H1 (cell line): ENCODE data around the gene ITIH4. TPM values are rescaled to one million over a fixed set of nuclear protein-coding genes. Genes with fewer than 3 reads are reported as not detected.

ENCODE experiments used
- CTCF ChIA-PET: fragments of 300-600 bp; sonication (Branson Sonifier 250); formaldehyde crosslinking; loops from one replicate; lab custom pipeline; 2021; ENCODE audit not compliant: partially characterized antibody; lab: Charles Lee
- POLR2A ChIA-PET: fragments of 300-600 bp; sonication (Branson Sonifier 250); formaldehyde crosslinking; loops from one replicate; lab custom pipeline; 2021; ENCODE audit warnings: inconsistent platforms; ENCODE audit not compliant: partially characterized antibody; lab: Charles Lee
- DNase-seq, 2 experiments: peaks; one replicate each; pipeline versions ENCODE4 v3.0.0 to v3.0.0-alpha.2; 2010 to 2022; ENCODE audit warnings: low spot score in 2 of 2, low read depth in 1 of 2, mixed read lengths in 1 of 2
- FAIRE-seq: peaks from 2 replicates; lab custom pipeline; 2011; peaks lifted over from hg19 to GRCh38; lab: Jason Lieb, UNC
- H2AFZ ChIP-seq: 2 replicates; pipeline ENCODE4 v1.8.1; 2012; ENCODE audit warnings: low read length, inconsistent platforms
- H2AK5ac ChIP-seq: 2 replicates; pipeline ENCODE4 v1.6.1; 2013; ENCODE audit warnings: low read depth, low read length
- H2BK120ac ChIP-seq: replicated peaks from 2 replicates; pipeline ENCODE3; 2013; ENCODE audit warnings: low read depth, low read length, inconsistent platforms
- H2BK12ac ChIP-seq: 2 replicates; pipeline ENCODE4 v1.6.1; 2013; ENCODE audit warnings: low read depth, low read length
- H2BK15ac ChIP-seq: 2 replicates; pipeline ENCODE4 v1.6.1; 2013; ENCODE audit warnings: low read length
- H2BK20ac ChIP-seq: 2 replicates; pipeline ENCODE4 v1.6.1; 2013; ENCODE audit warnings: low read length
- H2BK5ac ChIP-seq: 2 replicates; pipeline ENCODE4 v1.6.1; 2013; ENCODE audit warnings: low read depth, low read length
- H3K14ac ChIP-seq: 2 replicates; pipeline ENCODE4 v1.6.1; 2013; ENCODE audit warnings: inconsistent platforms; ENCODE audit not compliant: insufficient read length
- H3K18ac ChIP-seq: 2 replicates; pipeline ENCODE4 v1.6.1; 2013; ENCODE audit warnings: low read length; ENCODE audit errors: extremely low read depth
- H3K23ac ChIP-seq: 2 replicates; pipeline ENCODE4 v1.6.1; 2013; ENCODE audit warnings: inconsistent platforms; ENCODE audit not compliant: insufficient read length
- H3K23me2 ChIP-seq: 2 replicates; pipeline ENCODE4 v1.6.1; 2013; ENCODE audit warnings: low read depth, low read length
- H3K27ac ChIP-seq: 2 replicates; pipeline ENCODE4 v1.6.1; 2011; ENCODE audit warnings: low read depth, low read length, inconsistent platforms
- H3K27me3 ChIP-seq, 4 experiments: replicated peaks in 1 of 4; 1 replicate in 1 of 4; 2 replicates in 3 of 4; pipeline versions ENCODE4 v1.6.1 to v1.8.1; 2011 to 2013; ENCODE audit warnings: low read length in 3 of 4, mild to moderate bottlenecking in 3 of 4, inconsistent platforms in 2 of 4, mixed read lengths in 2 of 4, moderate library complexity in 1 of 4; ENCODE audit not compliant: control insufficient read depth in 3 of 4, insufficient read depth in 3 of 4; ENCODE audit errors: extremely low read depth in 1 of 4
- H3K36me3 ChIP-seq, 4 experiments: 2 replicates each; pipeline versions ENCODE4 v1.6.1 to v1.8.1; 2011 to 2013; ENCODE audit warnings: mild to moderate bottlenecking in 4 of 4, low read length in 3 of 4, moderate library complexity in 2 of 4, control low read depth in 1 of 4, inconsistent platforms in 1 of 4; ENCODE audit not compliant: insufficient read depth in 4 of 4, control insufficient read depth in 2 of 4
- H3K4ac ChIP-seq: replicated peaks from 2 replicates; pipeline ENCODE3; 2013; ENCODE audit warnings: low read length, low read depth, mixed read lengths, inconsistent platforms; ENCODE audit not compliant: insufficient read length
- H3K4me1 ChIP-seq, 4 experiments: replicated peaks in 1 of 4; 1 replicate in 1 of 4; 2 replicates in 3 of 4; pipeline versions ENCODE4 v1.6.1 to v1.8.1; 2011 to 2013; ENCODE audit warnings: low read length in 3 of 4, inconsistent platforms in 2 of 4, mixed read lengths in 1 of 4; ENCODE audit not compliant: insufficient read depth in 4 of 4, control insufficient read depth in 3 of 4
- H3K4me2 ChIP-seq, 2 experiments: 2 replicates each; pipeline versions ENCODE4 v1.6.1 to v1.8.1; 2011 to 2013; ENCODE audit warnings: low read depth in 2 of 2, low read length in 2 of 2, control low read depth in 1 of 2, inconsistent platforms in 1 of 2, mild to moderate bottlenecking in 1 of 2; ENCODE audit not compliant: insufficient read depth in 1 of 2
- H3K4me3 ChIP-seq, 4 experiments: fragments of 200-600, 300-600 bp in 1 of 4; sonication (generic), shearing (Covaris generic), sonication (Bioruptor Twin) in 1 of 4; 2 replicates each; pipeline versions ENCODE4 v1.5.1 to v1.8.1; 2011 to 2016; ENCODE audit warnings: low read length in 4 of 4, low read depth in 3 of 4, control low read depth in 2 of 4, inconsistent platforms in 2 of 4, mild to moderate bottlenecking in 2 of 4, mixed read lengths in 1 of 4, moderate library complexity in 1 of 4; ENCODE audit not compliant: insufficient read depth in 2 of 4; ENCODE audit errors: extremely low read depth in 1 of 4
- H3K56ac ChIP-seq: replicated peaks from 2 replicates; pipeline ENCODE3; 2013; ENCODE audit warnings: low read depth, mild to moderate bottlenecking, mixed read lengths, low read length, inconsistent platforms; ENCODE audit not compliant: insufficient read length
- H3K79me1 ChIP-seq: 2 replicates; pipeline ENCODE4 v1.6.1; 2013; ENCODE audit warnings: low read depth, low read length, control low read depth
- H3K79me2 ChIP-seq, 2 experiments: 2 replicates each; pipeline versions ENCODE4 v1.6.1 to v1.8.1; 2012 to 2013; ENCODE audit warnings: low read length in 2 of 2, mild to moderate bottlenecking in 2 of 2, inconsistent platforms in 1 of 2; ENCODE audit not compliant: insufficient read depth in 2 of 2, control insufficient read depth in 1 of 2
- H3K9ac ChIP-seq, 4 experiments: replicated peaks in 1 of 4; 1 replicate in 1 of 4; 2 replicates in 3 of 4; pipeline versions ENCODE4 v1.6.1 to v1.8.1; 2011 to 2013; ENCODE audit warnings: low read depth in 3 of 4, low read length in 3 of 4, control low read depth in 2 of 4, mild to moderate bottlenecking in 2 of 4, moderate library complexity in 2 of 4, inconsistent platforms in 1 of 4; ENCODE audit errors: extremely low read depth in 1 of 4
- H3K9me3 ChIP-seq, 2 experiments: 2 replicates each; pipeline versions ENCODE4 v1.6.1 to v1.8.1; 2012 to 2013; ENCODE audit warnings: mild to moderate bottlenecking in 2 of 2, moderate library complexity in 2 of 2, control low read depth in 1 of 2, inconsistent platforms in 1 of 2, low read depth in 1 of 2, low read length in 1 of 2, mixed read lengths in 1 of 2; ENCODE audit not compliant: insufficient read depth in 2 of 2
- H4K20me1 ChIP-seq, 2 experiments: replicated peaks in 1 of 2; 2 replicates each; pipeline versions ENCODE3 to v1.8.1; 2011 to 2013; ENCODE audit warnings: inconsistent platforms in 2 of 2, low read length in 2 of 2, mild to moderate bottlenecking in 1 of 2; ENCODE audit not compliant: insufficient read depth in 2 of 2, control insufficient read depth in 1 of 2
- H4K5ac ChIP-seq: 2 replicates; pipeline ENCODE4 v1.6.1; 2013; ENCODE audit warnings: low read length, low read depth, mixed read lengths, inconsistent platforms; ENCODE audit not compliant: insufficient read length
- H4K8ac ChIP-seq: 2 replicates; pipeline ENCODE4 v1.8.0; 2013; ENCODE audit warnings: mild to moderate bottlenecking, moderate library complexity, low read length, inconsistent platforms; ENCODE audit not compliant: insufficient read depth; ENCODE audit errors: extremely low read depth
- H4K91ac ChIP-seq: replicated peaks from 2 replicates; pipeline ENCODE3; 2013; ENCODE audit warnings: low read length, mixed read lengths, inconsistent platforms; ENCODE audit not compliant: insufficient read length
- ASH2L ChIP-seq: fragments of 200-600, 300-600 bp; sonication (generic); IDR thresholded peaks from one replicate; pipeline ENCODE4 v1.7.1; 2017; ENCODE audit warnings: low read length
- BRCA1 ChIP-seq: IDR thresholded peaks from 2 replicates; pipeline ENCODE4 v1.6.1; 2012; ENCODE audit warnings: low read depth, low read length, improper control_type of control experiment
- GABPA ChIP-seq: IDR thresholded peaks from 2 replicates; pipeline ENCODE4 v1.6.1; 2011; ENCODE audit warnings: mild to moderate bottlenecking, low read length, moderate library complexity, borderline replicate concordance; ENCODE audit not compliant: insufficient read depth
- HDAC2 ChIP-seq, 2 experiments: fragments of 300-600 bp in 1 of 2; sonication (generic) in 1 of 2; IDR thresholded peaks; 2 replicates each; pipeline ENCODE4 v1.6.1; 2011 to 2012; ENCODE audit warnings: low read depth in 2 of 2, low read length in 2 of 2, mild to moderate bottlenecking in 2 of 2, moderate library complexity in 2 of 2, borderline replicate concordance in 1 of 2, inconsistent platforms in 1 of 2
- KDM1A ChIP-seq: fragments of 200-600, 300-600 bp; sonication (generic); IDR thresholded peaks from 2 replicates; pipeline ENCODE4 v1.7.1; 2016; ENCODE audit warnings: mild to moderate bottlenecking, low read length, borderline replicate concordance
- PHF8 ChIP-seq: fragments of 200-600 bp; sonication (generic); conservative IDR thresholded peaks from 2 replicates; pipeline ENCODE4 v1.7.1; 2012; ENCODE audit warnings: low read depth, mild to moderate bottlenecking, inconsistent platforms, low read length, moderate library complexity
- SIN3A ChIP-seq, 2 experiments: IDR thresholded peaks in 1 of 2; conservative IDR thresholded peaks in 1 of 2; 2 replicates each; pipeline ENCODE4 v1.6.1; 2011 to 2012; ENCODE audit warnings: low read length in 2 of 2, improper control_type of control experiment in 1 of 2, low read depth in 1 of 2, mild to moderate bottlenecking in 1 of 2
- SIX5 ChIP-seq: IDR thresholded peaks from 2 replicates; pipeline ENCODE4 v1.6.1; 2011; ENCODE audit warnings: mild to moderate bottlenecking, low read depth, low read length
- SP2 ChIP-seq: IDR thresholded peaks from 2 replicates; pipeline ENCODE4 v1.6.1; 2012; ENCODE audit warnings: mild to moderate bottlenecking, low read length, inconsistent platforms
- SP4 ChIP-seq: IDR thresholded peaks from 2 replicates; pipeline ENCODE4 v1.6.1; 2012; ENCODE audit warnings: low read length, inconsistent platforms
- WGBS, 2 experiments: shearing (Covaris generic) in 1 of 2; methylation state at CpG; one replicate each; pipeline versions ENCODE4 v1.1.6 to v1.1.7; 2013 to 2015; ENCODE audit warnings: low lambda C conversion rate in 2 of 2, mixed read lengths in 2 of 2, inconsistent platforms in 1 of 2, low coverage in 1 of 2, missing lambda C conversion rate in 1 of 2; ENCODE audit not compliant: insufficient replicate concordance in 2 of 2, insufficient coverage in 1 of 2, insufficient read length in 1 of 2; ENCODE audit errors: extremely low coverage in 1 of 2, missing lambda C conversion rate in 1 of 2; 5-methylcytosine and 5-hydroxymethylcytosine counted together
- polyA plus RNA-seq, 7 experiments: library from polyadenylated mRNA; depleted of rRNA in 3 of 7; stranded (reverse) in 5 of 7; unstranded in 2 of 7; fragments of >200 nt in 5 of 7; fragments of 200-250 nt in 2 of 7; gene quantifications; 1 replicate in 5 of 7; 2 replicates in 1 of 7; 4 replicates in 1 of 7; pipeline versions ENCODE4 v1.2.1 to v1.2.3, GENCODE V29; 2011 to 2013; ENCODE audit warnings: missing spikeins in 2 of 7, mixed read lengths in 2 of 7
- total RNA-seq: library from RNA; stranded (reverse); fragmentation: NEBNext Ultra II Directional; extraction: Animal tissue kit (Norgen Biotek cat#: 25700); gene quantifications from 2 replicates; pipeline ENCODE4 v1.2.1, GENCODE V29; 2021
- TF ChIP-seq, protein P1 (sequence below): IDR thresholded peaks from 2 replicates; pipeline ENCODE4 v1.6.1; 2011; ENCODE audit warnings: low read length, improper control_type of control experiment

Gene ITIH4
- total and polyA plus RNA-seq, 2 of the 8 experiments (the other 6 are each of a cell fraction or from before 2014, with no cell fraction given): 3.4 to 3.7 TPM

DNA sequence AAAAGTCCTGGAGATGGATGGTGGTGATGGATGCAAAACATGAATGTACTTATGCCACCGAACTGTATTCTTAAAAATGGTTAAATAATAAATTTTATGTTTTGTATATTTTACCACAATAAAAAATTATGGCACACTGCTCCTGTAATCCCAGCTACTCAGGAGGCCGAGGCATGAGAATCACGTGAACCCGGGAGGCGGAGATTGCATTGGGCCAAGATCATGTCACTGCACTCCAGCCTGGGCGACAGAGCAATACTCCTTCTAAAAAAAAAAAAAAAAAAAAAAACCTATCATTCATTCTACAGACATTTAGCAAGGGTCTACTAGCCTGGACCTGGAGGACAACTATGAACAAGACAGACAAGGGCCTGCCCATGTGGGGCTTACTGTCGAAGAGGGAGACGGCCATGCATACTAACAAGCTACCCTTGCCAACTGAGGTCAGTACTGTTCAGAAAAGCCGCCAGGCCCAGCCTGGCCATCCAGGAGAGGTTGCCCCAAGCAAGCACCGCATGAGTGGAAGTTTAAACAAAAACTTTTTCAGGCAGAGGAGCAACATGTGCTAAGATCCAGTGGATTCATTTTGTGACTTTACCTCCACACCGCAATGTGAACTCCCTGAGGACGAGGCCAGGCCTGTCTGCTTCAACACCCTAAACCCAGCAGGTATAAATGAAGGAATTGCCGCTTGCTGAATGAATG, 57.0 kb downstream of the ITIH4 start:
- no peaks in the 10 kb centered on the region; a peak in 1 of 7 replicates for H3K27me3 ChIP-seq
- no peaks in the 10 kb centered on the region for H3K79me1 ChIP-seq
- no peak overlapping the region for H4K91ac ChIP-seq
- H3K9me3 ChIP-seq: no peaks in the 10 kb centered on the region
- H4K5ac ChIP-seq: no peak overlapping the region
- CTCF ChIA-PET: interaction anchor here (0.5 to 4.7 kb wide), 9 partner anchors 19 to 77 kb away, joined by 3 to 28 read pairs (median 4); no protein-coding TSS in a partner anchor
- no peak overlapping the region for H2AFZ ChIP-seq
- 88% methylated on average over 12 of the region's 13 CpGs; no CpG with 5 or more reads in 1 of the 2 experiments for WGBS, 2 experiments
- no peak overlapping the region for H2BK15ac ChIP-seq
- H3K36me3 ChIP-seq: no peaks in the 10 kb centered on the region
- DNase-seq (no peak), FAIRE-seq (no peak)
- no peak overlapping the region for H3K56ac ChIP-seq
- no peak overlapping the region for H2BK20ac ChIP-seq
- no peak overlapping the region for H4K8ac ChIP-seq
- no peak overlapping the region for H3K4me3 ChIP-seq
- H3K27ac ChIP-seq: no peak overlapping the region
- H3K79me2 ChIP-seq: peaks cover 0 to 16% of the 10 kb centered on the region in 2 experiments; a peak in 3 of 4 replicates
- no peak overlapping the region for H2BK120ac ChIP-seq
- no peak overlapping the region for H3K18ac ChIP-seq
- POLR2A ChIA-PET: interaction anchor here (0.9 to 1.1 kb wide), 2 partner anchors 19 to 256 kb away, joined by 3 to 4 read pairs; no protein-coding TSS in a partner anchor
- peaks cover 7% of the 10 kb centered on the region for H3K23me2 ChIP-seq
- no peak overlapping the region for H2BK12ac ChIP-seq
- H4K20me1 ChIP-seq: no peaks in the 10 kb centered on the region
- H3K9ac ChIP-seq: no peak overlapping the region
- H3K23ac ChIP-seq: no peak overlapping the region
- no peak overlapping the region for H2BK5ac ChIP-seq
- peaks cover 0 to 2% (median 0%) of the 10 kb centered on the region in 4 experiments; a peak in 1 of 7 replicates for H3K4me1 ChIP-seq
- H3K4me2 ChIP-seq: no peak overlapping the region
- no peak overlapping the region for H3K14ac ChIP-seq
- no peak overlapping the region for H2AK5ac ChIP-seq
- no peak overlapping the region for H3K4ac ChIP-seq
- TF ChIP-seq SP2 (no peak), HDAC2 (IDR thresholded peaks at IDR 0.05; ENCODE audit: borderline replicate concordance in 1 of 2, low read depth in 2 of 2, low read length in 2 of 2) (no peak), SIX5 (no peak), PHF8 (no peak), SP4 (no peak), SIN3A (conservative IDR thresholded peaks at IDR 0.05 in 1 of 2, IDR thresholded peaks at IDR 0.05 in 1 of 2; ENCODE audit: low read depth in 1 of 2, low read length in 2 of 2) (no peak), KDM1A (no peak), GABPA (no peak), ASH2L (no peak), BRCA1 (no peak)
- TF ChIP-seq, protein P1, sequence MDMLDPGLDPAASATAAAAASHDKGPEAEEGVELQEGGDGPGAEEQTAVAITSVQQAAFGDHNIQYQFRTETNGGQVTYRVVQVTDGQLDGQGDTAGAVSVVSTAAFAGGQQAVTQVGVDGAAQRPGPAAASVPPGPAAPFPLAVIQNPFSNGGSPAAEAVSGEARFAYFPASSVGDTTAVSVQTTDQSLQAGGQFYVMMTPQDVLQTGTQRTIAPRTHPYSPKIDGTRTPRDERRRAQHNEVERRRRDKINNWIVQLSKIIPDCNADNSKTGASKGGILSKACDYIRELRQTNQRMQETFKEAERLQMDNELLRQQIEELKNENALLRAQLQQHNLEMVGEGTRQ: no peak
